Stimulated activated CD4-positive, alpha-beta T cell treated with anti-CD3 and anti-CD28 coated beads, TNF-alpha, amount 100 ng/mL, for 1 hour (primary cell): ENCODE results near the gene CHKB.

Source experiments
- DNase-seq, 3 donors: peaks; one replicate each; pipeline ENCODE4 v3.0.0-alpha.2; 2020; ENCODE audit warnings: low read depth in 3 of 3, low spot score in 1 of 3

The CHKB gene

DNA sequence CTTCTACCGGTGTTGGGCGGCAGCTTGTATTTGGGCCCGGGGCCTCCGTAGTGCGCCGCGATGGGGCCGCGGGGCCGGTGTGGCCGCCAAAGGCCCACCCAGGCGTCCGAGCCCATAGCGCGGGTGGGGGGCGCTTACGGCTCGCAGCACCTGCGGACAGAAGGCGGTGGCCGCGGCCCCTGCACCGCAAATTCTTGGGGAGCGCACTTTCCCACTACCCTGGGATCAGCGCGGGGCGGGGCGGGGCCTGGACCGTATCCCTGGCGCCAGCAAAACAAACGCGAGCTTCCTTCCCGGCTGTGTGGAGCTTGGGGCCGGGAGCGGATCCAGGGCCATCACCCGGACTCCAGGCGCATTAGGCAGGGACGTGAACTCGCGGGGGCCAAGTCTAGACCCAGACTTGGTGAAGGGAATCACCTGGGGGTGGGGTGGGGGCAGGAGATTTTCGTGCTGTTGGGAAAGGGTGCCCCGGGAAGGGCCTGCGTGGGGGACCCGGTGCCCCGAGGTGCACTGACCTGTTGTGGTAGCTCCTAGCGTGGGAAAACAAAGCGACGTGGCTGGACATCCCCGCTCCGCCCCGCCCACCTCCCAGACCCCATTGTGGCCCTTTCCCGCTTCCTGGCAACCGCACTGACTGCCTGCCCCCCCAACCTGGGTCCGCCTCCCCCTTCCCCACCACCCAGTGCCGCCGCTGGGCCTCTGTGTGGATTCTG, 50.5 kb downstream of the CHKB start:
- no peak for DNase-seq

DNA sequence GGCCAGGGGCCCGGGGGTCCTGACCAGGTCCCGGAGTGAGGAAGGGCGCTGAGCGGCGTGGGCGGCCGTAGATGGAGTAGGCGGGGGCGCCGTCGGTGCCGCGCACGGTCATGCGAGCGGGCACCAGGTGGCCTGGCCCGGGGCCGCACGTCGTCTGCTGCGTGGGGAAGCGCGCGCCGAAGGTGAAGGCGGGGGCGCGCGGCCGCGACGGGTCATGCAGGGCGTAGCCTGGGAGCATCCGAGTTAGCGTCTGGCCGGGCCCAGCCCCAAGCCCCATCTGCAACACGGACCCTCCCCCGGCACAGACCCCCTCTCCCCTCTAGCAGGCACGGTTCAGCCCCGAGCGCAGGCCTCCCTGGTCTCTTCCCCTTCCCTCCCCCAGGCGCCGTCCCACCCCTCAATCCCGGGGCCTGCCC, 51.1 kb downstream of the CHKB start:
- DNase-seq = peak in 1 of 3 donors; percentile 51

DNA sequence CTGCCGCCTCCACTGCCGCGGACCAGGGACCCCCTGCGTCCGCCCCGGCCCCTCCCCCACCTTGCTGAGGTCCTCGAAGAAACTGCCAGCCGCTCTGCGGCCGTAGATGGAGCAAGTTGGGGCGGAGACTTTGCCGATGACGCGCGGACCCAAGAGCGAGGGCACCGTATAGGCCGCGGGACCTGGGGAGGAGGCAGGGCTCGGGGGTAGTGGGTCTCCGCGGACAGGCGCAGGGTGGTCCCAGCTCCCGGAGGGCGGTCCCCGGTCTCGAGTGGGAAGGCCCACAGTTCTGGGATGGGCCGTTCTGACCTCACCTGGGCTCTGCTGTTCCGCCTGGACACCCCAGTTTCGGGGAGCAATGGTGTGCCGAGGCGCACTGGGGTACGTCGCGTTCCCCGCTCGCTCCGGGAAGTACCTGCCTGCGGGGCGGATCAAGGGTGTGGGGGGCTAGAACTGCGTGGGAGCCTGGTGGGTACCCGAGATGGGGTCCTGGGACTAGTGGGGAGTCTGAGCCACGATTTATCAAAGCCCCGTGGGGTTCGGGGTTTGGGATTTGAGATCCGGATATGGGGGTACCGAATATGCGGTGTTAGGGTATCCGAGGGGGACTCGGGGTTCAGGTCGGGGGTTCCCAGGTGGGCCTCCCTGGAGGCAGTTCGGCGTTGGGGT, 51.6 kb downstream of the CHKB start:
- DNase-seq = peak; percentile 53 to 69 (median 54)

DNA sequence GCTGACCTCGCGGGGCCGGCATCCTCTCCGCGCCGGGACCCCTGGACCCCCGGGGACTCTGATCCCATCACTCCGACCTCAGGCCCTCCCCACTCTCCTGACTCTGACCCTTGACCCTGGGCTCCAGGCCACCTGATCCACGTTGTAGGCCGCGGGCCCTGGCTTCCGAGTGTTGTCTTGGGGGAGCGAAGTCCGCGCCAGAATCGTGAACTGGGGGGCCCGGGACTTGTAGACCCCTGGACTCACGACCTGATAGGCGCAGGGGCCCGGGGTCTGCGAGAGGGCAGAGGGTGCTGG, 52.1 kb downstream of the CHKB start:
- no peak for DNase-seq

DNA sequence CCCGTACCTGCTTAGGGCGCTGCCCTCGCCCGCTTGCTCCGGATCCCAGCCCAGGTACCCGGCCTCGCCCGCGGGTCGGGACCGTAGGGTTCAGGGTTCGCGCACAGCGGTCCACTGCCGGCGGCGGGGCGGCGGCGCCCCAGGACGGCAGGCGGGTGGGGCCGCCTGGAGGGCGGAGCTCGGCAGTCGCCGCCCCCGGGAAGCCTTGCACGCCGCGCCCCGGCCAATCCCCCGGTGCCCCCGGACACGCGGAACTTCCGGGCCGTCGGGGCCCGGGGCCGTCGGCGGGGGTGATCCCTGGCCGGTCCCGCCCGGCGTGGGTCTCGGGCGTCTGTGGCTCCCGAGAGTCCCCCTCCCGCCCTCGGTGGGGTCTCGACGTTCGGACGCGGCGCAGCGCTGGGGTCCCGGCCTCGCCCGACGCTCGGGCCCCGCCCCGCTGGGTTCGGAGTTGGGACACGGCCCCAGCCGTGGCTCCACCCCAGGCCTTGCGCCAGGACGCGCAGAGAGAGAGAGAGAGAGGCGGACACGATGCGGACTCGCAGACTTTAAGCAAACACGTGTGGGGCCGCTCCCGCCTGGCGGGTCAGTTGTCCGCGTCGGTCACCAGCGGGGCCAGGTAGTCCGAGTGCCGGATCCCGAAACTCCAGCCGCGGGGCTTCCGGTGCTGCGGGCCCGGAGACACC, 52.6 kb downstream of the CHKB start, which contains the start of gene TYMP:
TYMP (minus strand) TSS at position 116 of the 683 bp plus-strand sequence. CDS start 303 bp downstream, outside the sequence.
- DNase-seq = peak in 1 of 3 donors; percentile 61

DNA sequence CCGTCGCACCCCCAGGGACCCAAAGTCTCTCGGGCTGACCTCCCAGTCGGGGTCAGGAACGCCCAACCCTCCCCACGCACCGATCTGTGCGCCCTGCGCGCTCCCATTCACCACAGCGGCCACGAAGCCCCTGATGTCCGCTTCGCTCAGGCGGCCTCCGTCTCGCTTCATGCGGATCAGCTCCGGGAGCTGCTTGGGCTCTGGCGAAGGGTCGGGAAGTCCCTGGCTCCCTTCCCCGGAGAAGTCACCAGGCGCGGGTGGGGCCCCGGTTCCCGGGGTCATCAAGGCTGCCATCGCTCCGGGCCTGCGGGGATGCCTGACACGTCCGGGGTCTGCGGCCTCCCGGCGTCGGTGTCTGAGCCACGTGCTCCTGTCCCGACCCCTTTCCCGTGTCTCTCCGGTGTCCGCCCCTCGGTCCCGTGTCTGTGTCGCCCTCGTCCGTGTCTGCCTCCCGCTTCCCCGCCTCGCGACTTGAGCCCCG, 53.2 kb downstream of the CHKB start:
- DNase-seq = no peak
